PC-9 (cell line): ENCODE data around the gene BCAT1. TPM values are rescaled to one million over a fixed set of nuclear protein-coding genes. Genes with fewer than 3 reads are reported as not detected.

ENCODE experiments used
- BruUV-seq: library from RNA; stranded (reverse); fragments of 400-500 nt; replicated peaks from 2 replicates; lab custom pipeline; 2021; lab: Mats Ljungman, UMichigan
- CTCF ChIA-PET: fragments of 300-600 bp; sonication (Branson Sonifier 250); formaldehyde crosslinking; loops from one replicate; lab custom pipeline; 2022; ENCODE audit warnings: antibody characterized with exemption; lab: Charles Lee
- POLR2A ChIA-PET: fragments of 300-600 bp; sonication (Branson Sonifier 250); formaldehyde crosslinking; loops from one replicate; lab custom pipeline; 2022; ENCODE audit warnings: antibody characterized with exemption; ENCODE audit not compliant: unreplicated experiment; lab: Charles Lee
- DNase-seq, 2 experiments: peaks; one replicate each; pipeline versions ENCODE4 v3.0.0 to v3.0.0-alpha.2; 2015 to 2022; ENCODE audit warnings: mixed read lengths in 1 of 2
- H2AFZ ChIP-seq: fragments of 200-600 bp; sonication (generic); 2 replicates; pipeline ENCODE4 v1.8.1; 2017; ENCODE audit warnings: antibody characterized with exemption
- H3F3A ChIP-seq: fragments of 200-600 bp; sonication (generic); 2 replicates; pipeline ENCODE4 v1.8.1; 2017; ENCODE audit warnings: antibody characterized with exemption, mild to moderate bottlenecking, low read depth; ENCODE audit not compliant: insufficient read depth
- H3K27ac ChIP-seq: fragments of 200-600 bp; sonication (generic); 2 replicates; pipeline ENCODE4 v1.6.1; 2016; ENCODE audit warnings: mixed run types
- H3K27me3 ChIP-seq: fragments of 200-600 bp; sonication (generic); 2 replicates; pipeline ENCODE4 v1.6.1; 2016; ENCODE audit warnings: low read depth, mixed run types; ENCODE audit not compliant: insufficient read depth
- H3K36me3 ChIP-seq: fragments of 200-600 bp; sonication (generic); 2 replicates; pipeline ENCODE4 v1.6.1; 2016; ENCODE audit warnings: low read depth, mixed run types
- H3K4me1 ChIP-seq: fragments of 200-600 bp; sonication (generic); replicated peaks from 2 replicates; pipeline ENCODE4 v1.6.1; 2016; ENCODE audit warnings: mixed run types; ENCODE audit not compliant: insufficient read depth
- H3K4me2 ChIP-seq: fragments of 200-600 bp; sonication (generic); 2 replicates; pipeline ENCODE4 v1.6.1; 2017; ENCODE audit warnings: mixed run types
- H3K4me3 ChIP-seq: fragments of 200-600 bp; sonication (generic); 2 replicates; pipeline ENCODE4 v1.6.1; 2016; ENCODE audit warnings: mixed run types
- H3K79me2 ChIP-seq: fragments of 200-600 bp; sonication (generic); 2 replicates; pipeline ENCODE4 v1.6.1; 2017; ENCODE audit warnings: low read depth, mixed run types
- H3K9me2 ChIP-seq: fragments of 200-600 bp; sonication (generic); 2 replicates; pipeline ENCODE4 v1.8.1; 2017; ENCODE audit warnings: mild to moderate bottlenecking; ENCODE audit not compliant: insufficient read depth
- H3K9me3 ChIP-seq: fragments of 200-600 bp; sonication (generic); 2 replicates; pipeline ENCODE4 v1.8.1; 2016; ENCODE audit warnings: low read depth; ENCODE audit not compliant: insufficient read depth
- H4K20me1 ChIP-seq: fragments of 200-600 bp; sonication (generic); 2 replicates; pipeline ENCODE4 v1.8.1; 2017; ENCODE audit not compliant: insufficient read depth
- EZH2 ChIP-seq: fragments of 200-600 bp; sonication (generic); IDR thresholded peaks from 2 replicates; pipeline ENCODE4 v1.8.0; 2017; ENCODE audit warnings: antibody characterized with exemption, low read depth
- intact Hi-C: fragments of 100-400 bp; cut with micrococcal nuclease; formaldehyde crosslinking; loops from one replicate; pipeline ENCODE4 v1.10.0; 2022; ENCODE audit not compliant: unreplicated experiment
- total RNA-seq: library from RNA; stranded (reverse); gene quantifications from 2 replicates; pipeline ENCODE4 v1.2.3, GENCODE V29; 2021
- TF ChIP-seq, protein P1 (sequence below): fragments of 200-600 bp; sonication (generic); conservative IDR thresholded peaks from 2 replicates; pipeline ENCODE4 v1.6.1; 2017; ENCODE audit warnings: mixed run types, antibody characterized with exemption, mild to moderate bottlenecking, moderate library complexity

Gene BCAT1
- total RNA-seq, 1 experiment from 2014 or later = 78.6 TPM

DNA sequence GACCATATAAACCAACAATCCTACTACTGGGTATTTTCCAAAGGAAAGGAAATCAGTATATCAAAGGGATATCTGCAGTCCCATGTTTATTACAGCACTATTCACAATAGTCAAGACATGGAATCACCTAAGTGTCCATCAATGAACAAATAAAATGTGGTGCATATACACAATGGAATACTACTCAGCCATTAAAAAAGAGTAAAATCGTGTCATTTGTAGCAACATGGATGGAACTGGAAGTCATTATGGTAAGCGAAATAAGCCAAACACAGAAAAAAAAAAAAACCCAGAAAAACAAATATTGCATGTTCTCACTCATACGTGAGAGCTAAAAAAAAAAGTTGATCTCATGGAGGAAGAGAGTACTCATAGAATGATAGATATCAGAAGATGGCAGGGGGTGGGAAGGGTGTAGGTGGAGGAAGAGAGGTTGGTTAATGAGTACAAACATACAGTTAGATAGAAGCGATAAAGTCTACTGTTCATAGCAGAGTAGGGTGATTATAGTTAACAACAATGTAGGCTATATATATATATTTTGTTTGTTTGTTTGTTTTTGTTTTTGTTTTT is 49.3 kb downstream of the BCAT1 start:
- ChIA-PET POLR2A (no interaction called here), CTCF (no interaction called here)
- Histone ChIP-seq H3K4me3 (no peak overlapping the region), H3K4me2 (no peak overlapping the region), H3K79me2 (no peaks in the 10 kb centered on the region), H3K9me2 (no peaks in the 10 kb centered on the region), H3K27ac (no peak overlapping the region), H3K4me1 (no peaks in the 10 kb centered on the region), H3K27me3 (no peaks in the 10 kb centered on the region), H3K9me3 (no peaks in the 10 kb centered on the region), H3K36me3 (no peaks in the 10 kb centered on the region), H2AFZ (no peak overlapping the region), H3F3A (no peaks in the 10 kb centered on the region), H4K20me1 (no peaks in the 10 kb centered on the region)
- BruUV-seq = no TSS peak
- no peak for DNase-seq
- TF ChIP-seq EZH2 = no peak
- intact Hi-C loops = no loop called here

- no peak for DNase-seq
These were observed 50.3 kb downstream of the BCAT1 start for GRCh38 chr12:24898606-24899005.

DNA sequence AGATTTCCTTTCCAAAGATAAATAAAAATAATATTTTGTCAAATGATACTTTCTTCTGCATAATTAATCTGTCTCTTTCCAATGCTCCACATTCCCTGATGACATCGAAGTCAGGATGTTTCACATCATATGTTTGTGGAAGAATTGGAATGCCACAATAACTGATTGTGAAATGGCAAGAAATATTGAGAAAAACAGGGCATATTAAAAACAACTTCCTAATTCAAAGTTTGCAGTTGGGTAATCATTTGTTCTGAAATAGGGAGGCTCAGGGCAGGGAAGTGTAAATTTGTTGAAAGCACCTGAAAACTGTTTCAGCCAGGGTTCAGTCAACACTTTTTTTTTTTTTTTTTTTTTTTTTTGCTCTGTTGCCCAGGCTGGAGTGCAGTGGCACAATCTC is 50.7 kb downstream of the BCAT1 start:
- H3K27me3 ChIP-seq = no peaks in the 10 kb centered on the region
- ChIA-PET CTCF (no interaction called here), POLR2A (no interaction called here)
- no peak overlapping the region for H3K4me3 ChIP-seq
- no TSS peak for BruUV-seq
- no peaks in the 10 kb centered on the region for H3K4me1 ChIP-seq
- no peaks in the 10 kb centered on the region for H3K79me2 ChIP-seq
- H4K20me1 ChIP-seq = no peaks in the 10 kb centered on the region
- H3K4me2 ChIP-seq = no peak overlapping the region
- no peak for DNase-seq
- H3F3A ChIP-seq = no peaks in the 10 kb centered on the region
- TF ChIP-seq, protein P1, sequence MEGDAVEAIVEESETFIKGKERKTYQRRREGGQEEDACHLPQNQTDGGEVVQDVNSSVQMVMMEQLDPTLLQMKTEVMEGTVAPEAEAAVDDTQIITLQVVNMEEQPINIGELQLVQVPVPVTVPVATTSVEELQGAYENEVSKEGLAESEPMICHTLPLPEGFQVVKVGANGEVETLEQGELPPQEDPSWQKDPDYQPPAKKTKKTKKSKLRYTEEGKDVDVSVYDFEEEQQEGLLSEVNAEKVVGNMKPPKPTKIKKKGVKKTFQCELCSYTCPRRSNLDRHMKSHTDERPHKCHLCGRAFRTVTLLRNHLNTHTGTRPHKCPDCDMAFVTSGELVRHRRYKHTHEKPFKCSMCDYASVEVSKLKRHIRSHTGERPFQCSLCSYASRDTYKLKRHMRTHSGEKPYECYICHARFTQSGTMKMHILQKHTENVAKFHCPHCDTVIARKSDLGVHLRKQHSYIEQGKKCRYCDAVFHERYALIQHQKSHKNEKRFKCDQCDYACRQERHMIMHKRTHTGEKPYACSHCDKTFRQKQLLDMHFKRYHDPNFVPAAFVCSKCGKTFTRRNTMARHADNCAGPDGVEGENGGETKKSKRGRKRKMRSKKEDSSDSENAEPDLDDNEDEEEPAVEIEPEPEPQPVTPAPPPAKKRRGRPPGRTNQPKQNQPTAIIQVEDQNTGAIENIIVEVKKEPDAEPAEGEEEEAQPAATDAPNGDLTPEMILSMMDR = no peak
- TF ChIP-seq EZH2 = no peak
- H3K27ac ChIP-seq = no peak overlapping the region
- no peaks in the 10 kb centered on the region for H3K36me3 ChIP-seq
- H2AFZ ChIP-seq = no peak overlapping the region
- no peaks in the 10 kb centered on the region for H3K9me3 ChIP-seq
- intact Hi-C loops = no loop called here
- no peaks in the 10 kb centered on the region for H3K9me2 ChIP-seq

More at GRCh38 chr12:24898606-24899005, 50.3 kb downstream of the BCAT1 start:
- H3K4me1 ChIP-seq = no peaks in the 10 kb centered on the region
- no peaks in the 10 kb centered on the region for H3K36me3 ChIP-seq
- CTCF ChIA-PET = no interaction called here
- TF ChIP-seq EZH2 = no peak
- TF ChIP-seq, protein P1 = no peak
- H3K4me2 ChIP-seq = no peak overlapping the region
- H3K27me3 ChIP-seq = no peaks in the 10 kb centered on the region
- no peak overlapping the region for H2AFZ ChIP-seq
- H3K79me2 ChIP-seq = no peaks in the 10 kb centered on the region
- BruUV-seq = no TSS peak
- no peak overlapping the region for H3K4me3 ChIP-seq
- intact Hi-C loops = no loop called here
- H3K9me2 ChIP-seq = no peaks in the 10 kb centered on the region
- no peak overlapping the region for H3K27ac ChIP-seq
- H3F3A ChIP-seq = no peaks in the 10 kb centered on the region
- no peaks in the 10 kb centered on the region for H4K20me1 ChIP-seq
- no peaks in the 10 kb centered on the region for H3K9me3 ChIP-seq
- POLR2A ChIA-PET = no interaction called here

- POLR2A ChIA-PET = no interaction called here
- Histone ChIP-seq H2AFZ (no peak overlapping the region), H3K4me3 (no peak overlapping the region), H3K79me2 (no peaks in the 10 kb centered on the region), H3K27ac (no peak overlapping the region), H3K36me3 (no peaks in the 10 kb centered on the region), H4K20me1 (no peaks in the 10 kb centered on the region), H3K4me1 (no peaks in the 10 kb centered on the region), H3F3A (no peaks in the 10 kb centered on the region), H3K9me2 (no peaks in the 10 kb centered on the region), H3K27me3 (no peaks in the 10 kb centered on the region), H3K4me2 (no peak overlapping the region), H3K9me3 (no peaks in the 10 kb centered on the region)
- CTCF ChIA-PET = no interaction called here
- BruUV-seq = no TSS peak
- TF ChIP-seq EZH2 = no peak
- TF ChIP-seq, protein P1 = no peak
- intact Hi-C loops = no loop called here
- no peak for DNase-seq
These were observed 52.7 kb downstream of the BCAT1 start for GRCh38 chr12:24896171-24896570.
